GM18909 (cell line): ENCODE data around the gene UPK1B.
A peak's percentile ranks its signal among the peaks of the same experiment; 100 is the strongest.

ENCODE experiments used
- ATAC-seq: cut with Tn5 transposase; IDR thresholded peaks from one replicate; pipeline ENCODE4 v1.9.1; 2021; ENCODE audit warnings: mild to moderate bottlenecking; ENCODE audit not compliant: unreplicated experiment, poor library complexity

The UPK1B gene

DNA sequence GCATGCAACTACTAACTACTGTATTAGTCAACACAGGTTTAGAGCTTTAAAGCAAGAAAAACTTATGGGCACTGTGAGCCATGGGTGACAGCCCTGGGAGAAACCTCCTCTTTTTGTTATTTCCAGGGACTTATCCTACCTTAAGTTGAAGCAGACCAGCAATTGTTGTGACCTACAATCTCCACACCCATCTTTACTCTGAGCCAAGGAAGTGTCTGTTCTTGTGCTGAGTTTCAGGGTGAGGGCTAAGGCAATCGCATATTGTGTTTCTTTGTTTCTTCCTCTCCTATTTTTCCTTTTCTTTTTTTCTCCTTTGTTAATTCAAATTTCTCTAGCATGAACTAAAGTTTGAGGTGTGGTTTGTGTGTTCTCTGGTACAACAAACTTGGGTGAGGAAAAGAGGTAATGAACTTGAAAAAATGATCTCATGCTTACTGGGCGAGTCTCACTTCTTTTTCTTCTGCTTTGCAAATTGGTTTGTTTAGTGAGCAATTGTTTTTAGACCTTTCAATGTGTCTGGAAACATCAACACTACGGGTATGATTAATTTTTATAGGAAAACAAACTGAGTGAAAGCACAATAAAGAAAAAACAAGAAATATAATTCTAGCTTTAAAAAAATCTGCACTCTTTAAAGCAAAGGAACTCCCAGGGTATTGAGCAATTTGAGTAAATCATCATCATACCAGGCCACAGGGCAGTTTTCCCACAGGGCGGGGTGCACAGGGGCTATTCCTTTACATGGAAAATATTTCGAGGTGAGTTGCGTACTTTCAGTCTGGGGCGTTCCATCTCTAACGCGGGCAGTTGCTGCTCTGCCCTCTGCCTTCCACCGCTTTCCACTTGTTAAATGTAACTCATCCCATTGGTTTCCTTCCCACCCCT lies 2.7 kb downstream of the UPK1B start:
- ATAC-seq, result no peak

GRCh38 chr3:119176778-119177177 lies 3.4 kb downstream of the UPK1B start:
- ATAC-seq, result no peak

GRCh38 chr3:119177321-119177720 lies 3.9 kb downstream of the UPK1B start:
- no peak for ATAC-seq

GRCh38 chr3:119181765-119182164 lies 8.4 kb downstream of the UPK1B start:
- no peak for ATAC-seq

GRCh38 chr3:119184111-119184510 lies 10.7 kb downstream of the UPK1B start:
- no peak for ATAC-seq

DNA sequence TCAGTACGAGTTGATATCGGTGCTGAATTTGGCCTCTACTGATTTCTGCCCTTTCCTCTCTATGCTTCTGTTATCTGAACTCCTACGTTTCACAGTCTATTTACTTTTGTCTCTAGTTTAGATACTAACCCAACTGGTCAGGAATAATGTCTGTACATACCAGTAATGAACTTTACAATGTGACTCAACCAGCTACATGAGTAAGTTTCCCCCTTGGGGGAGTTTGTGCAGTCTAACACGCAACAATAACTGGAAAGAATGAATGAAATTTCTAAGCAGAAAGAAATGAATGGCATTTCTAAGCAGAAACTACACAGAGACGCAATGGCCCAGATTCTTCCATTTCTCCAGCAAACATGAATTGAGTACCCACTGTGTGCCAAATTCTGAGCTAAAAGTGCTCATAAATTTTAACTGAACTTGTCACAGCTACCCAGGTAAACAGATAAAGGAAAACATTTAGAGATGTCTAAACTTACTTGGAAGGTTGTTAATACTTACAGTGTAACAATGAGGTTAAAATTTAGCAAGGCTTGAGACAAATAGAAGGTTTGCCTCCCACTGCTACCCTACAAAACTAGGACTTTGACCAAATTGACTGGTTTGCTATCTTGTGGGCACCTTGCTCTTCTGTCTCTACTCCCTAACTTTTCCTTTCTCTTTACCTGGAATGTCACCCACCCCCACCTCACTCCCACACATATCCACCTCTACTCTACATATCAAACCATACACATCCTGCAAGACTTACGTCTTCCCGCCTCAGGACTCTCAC lies 11.6 kb downstream of the UPK1B start:
- ATAC-seq, result no peak

DNA sequence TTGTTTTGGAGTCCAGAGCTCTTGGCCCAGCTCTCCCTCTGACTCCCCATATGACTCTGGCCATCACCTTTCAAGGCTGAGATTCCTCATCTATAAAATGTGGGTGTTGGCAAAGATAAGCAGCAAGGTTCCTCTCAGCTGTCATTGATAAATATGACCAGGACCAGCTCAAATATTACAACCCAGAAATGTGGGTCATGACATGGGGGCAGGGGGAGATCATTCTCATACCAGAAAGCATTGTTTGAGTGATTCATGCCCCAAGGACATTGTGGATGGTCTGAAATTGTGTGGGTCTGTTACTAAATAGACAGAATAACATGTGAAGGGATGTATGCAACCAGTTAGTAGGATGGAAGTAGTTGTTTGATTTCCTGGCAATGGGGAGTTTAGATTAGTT lies 13.9 kb downstream of the UPK1B start:
- ATAC-seq, result no peak

DNA sequence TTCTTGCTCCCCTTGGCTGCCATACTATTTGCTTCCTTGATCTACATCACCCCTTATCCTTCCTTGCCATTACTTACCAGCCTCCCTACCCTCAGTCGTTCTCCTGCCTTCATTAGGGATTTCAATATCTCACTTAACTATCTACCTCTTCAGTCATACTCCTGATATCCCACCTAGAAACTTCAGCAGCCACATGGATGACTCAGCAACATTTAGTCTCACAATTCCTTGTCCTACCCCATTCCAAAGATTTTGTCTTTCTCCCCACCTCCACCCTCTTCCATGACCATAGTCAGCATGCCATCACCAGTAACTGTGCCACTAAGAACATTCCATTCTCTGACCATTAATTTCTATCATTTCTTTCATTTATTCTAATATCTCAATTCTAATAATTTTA lies 18.4 kb downstream of the UPK1B start:
- ATAC-seq, result no peak

DNA sequence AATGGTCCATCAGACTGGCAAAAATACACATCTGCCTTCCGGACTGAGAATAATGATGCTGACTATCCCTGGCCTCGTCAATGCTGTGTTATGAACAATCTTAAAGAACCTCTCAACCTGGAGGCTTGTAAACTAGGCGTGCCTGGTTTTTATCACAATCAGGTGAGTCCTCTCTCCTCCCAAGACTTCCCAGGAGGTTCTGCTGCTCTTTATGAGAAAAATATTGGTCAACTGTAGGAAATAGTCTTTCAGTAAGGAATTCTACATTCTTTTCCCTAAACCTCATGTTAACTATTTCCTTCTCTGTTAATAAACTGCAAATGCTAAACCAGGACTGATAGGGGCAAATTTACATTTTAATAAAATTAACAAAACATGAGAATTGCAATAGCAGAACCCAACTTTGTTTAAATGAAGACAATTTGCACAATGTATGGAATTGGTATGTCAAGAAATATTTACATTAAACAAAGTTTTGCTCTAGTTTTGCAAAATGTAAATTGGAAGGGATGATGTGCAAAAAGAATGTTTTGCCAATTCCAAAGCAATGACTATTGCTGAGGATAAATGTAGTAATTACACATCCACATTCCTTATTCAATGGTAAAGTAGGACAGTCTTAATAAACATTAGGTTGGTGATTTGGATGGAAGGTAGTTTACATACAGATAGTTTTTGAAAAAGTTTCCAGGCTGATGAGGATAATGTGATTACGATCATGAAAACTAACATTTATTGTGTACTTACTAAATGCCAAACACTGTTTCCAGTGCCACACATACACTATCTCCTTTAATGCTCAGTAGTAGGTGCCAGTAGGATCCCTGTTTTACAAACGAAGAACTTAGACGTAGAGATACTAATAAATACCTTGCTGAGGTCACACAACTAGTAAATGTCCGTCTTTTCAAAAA lies 21.1 kb downstream of the UPK1B start:
- no peak for ATAC-seq

GRCh38 chr3:119195151-119195476 lies 21.7 kb downstream of the UPK1B start:
- no peak for ATAC-seq

- no peak for ATAC-seq
Measured at GRCh38 chr3:119195911-119196310, 22.5 kb downstream of the UPK1B start.

DNA sequence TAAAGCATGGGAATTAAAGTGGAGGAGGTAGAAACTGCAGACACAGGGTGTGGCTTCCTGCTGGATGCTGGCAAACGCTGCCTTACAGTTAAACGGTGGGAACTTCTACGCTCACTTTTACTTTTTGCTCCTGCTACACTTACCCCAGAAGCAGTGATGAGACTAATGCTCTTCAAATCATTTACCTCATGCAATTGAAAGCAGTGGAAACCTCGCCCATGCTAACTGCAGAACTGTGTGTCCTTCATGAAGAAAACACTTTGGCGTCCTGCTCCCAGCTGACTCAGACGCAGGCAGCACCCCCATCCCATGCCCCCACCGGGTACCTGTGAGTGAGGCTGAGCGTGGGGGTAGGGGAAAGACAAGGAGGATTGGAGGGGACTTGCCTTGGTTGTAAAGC lies 31.8 kb downstream of the UPK1B start:
- ATAC-seq, result no peak

DNA sequence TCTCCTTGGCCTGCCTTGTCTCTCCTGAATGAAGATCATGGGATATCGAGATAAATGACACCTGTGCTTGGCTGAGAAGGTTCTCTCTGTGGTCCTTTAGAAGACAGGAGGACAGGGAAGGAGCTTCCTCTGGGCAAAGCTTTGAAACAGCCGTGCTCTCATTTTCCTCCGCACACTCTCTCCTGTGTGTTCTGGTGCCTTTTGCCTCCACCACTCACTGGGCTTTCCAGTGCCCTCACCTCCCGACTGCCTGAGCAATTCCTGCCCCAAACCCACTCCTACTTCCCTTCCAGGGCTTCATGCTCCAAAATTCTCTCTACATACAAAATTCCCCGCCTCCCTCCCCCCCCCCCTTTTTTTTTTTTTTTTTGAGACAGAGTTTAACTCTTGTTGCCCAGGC lies 32.3 kb downstream of the UPK1B start:
- ATAC-seq, result no peak

DNA sequence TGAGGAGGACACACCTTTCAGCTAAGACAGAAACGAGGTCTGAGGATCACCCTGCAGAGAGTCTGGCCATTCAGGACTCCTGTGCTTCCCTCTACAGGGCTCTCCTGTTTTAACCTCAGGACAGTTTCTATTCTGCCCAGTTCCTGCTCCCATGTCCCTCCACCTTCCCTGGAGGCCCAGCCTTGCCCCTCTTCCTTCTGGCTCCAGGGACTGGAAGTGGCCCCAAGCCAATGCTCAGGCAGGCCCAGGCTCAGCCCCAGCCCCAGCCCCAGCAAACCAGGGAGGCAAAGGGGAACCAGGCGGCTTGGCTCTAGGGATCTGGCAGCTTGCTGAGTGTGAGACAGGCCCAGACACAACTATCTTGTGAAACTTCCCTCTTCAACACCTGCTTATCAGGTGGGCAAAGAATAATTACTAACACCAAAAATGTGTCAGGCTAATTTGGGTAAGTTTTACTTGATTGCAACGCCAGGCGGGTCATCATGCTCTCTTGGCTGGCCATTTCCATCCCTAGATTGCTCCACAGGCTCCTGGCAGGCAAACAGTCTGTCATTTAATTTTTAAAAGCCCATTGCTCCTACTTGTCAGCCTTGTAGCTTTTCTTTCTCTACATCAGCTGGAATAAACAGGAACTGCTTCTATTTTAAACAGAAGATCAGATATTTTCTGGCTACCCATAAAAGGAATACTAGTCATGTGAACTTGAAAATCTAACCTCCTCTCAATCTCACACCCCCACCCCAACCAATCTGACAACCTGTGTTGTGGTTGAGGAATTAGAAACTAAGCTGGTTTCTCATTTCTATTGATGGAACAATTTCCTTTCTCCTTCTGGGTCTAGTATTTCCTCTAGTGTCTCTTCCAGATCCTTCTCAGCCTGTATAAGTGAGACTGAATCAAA lies 33.5 kb downstream of the UPK1B start:
- ATAC-seq, result peak; percentile 54

DNA sequence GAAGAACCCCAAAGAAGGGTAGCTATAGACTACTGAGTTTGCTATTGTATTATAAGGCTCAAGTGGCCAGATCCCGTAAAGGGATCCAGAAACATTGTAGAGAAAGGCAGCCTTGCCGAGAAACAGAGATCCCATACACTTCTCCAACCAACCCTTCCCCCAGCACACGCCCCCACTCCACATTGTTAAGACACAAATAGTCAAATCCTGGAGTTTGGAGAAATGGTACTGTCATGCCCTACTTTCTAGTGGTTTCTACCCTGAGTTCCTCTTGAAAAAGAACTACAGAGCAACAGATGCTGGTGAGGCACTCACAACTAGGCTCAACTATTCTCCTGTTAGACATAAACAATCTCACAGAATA lies 34.1 kb downstream of the UPK1B start:
- ATAC-seq, result no peak

- ATAC-seq, result no peak
Measured at GRCh38 chr3:119211193-119211592, 37.8 kb downstream of the UPK1B start.

DNA sequence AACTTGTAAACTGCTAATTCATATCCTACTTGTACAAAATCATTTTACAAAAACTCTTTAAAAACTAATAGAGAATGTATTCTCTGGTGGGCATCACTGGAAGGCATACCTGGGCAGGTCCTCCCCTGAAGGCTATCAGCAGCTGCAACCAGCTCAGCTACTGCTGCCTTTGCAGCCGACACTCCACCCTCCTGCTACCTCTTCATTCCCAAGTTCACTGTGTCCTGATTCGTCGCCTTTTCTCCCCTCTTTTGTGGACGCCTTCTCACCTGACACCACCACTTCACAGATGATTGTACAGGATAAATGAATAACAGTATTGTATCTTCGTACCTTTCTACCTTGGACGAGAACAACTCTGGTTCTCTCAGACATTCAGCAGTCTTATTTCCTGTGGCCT lies 38.4 kb downstream of the UPK1B start:
- no peak for ATAC-seq

DNA sequence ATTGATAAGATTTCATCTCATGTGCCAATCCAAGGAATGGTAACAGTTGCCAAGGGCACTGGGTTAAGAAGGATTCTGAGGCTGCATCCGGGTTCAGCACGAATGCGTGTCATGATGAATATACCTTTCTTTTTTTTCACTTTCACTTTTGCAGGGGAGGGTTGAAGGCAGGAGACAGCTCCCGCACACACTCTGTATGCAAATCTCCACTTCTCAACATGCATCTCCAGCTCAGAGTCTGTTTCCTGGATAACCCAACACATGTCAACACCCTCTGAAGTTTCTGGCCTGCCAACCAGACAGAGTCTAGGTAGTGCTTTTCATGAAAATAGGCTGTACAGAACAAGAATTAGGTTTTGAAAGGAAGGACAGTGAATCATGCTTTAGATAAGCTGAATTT lies 45.7 kb downstream of the UPK1B start:
- ATAC-seq, result peak; percentile 99

- ATAC-seq, result no peak
Measured at GRCh38 chr3:119220198-119220597, 46.8 kb downstream of the UPK1B start.
